Activated naive CD4-positive, alpha-beta T cell treated with anti-CD3 and anti-CD28 coated beads, Interleukin-2, amount 10 ng/mL, durations not matched to agents 7 days and 5 days (primary cell): ENCODE results near the gene HRAS.

Experiments
- CTCF ChIA-PET: fragments of 350-600 bp; sonication (Branson Sonifier 250); formaldehyde crosslinking; loops from one replicate; lab custom pipeline; 2021; ENCODE audit warnings: antibody characterized with exemption; lab: Charles Lee
- DNase-seq: peaks from one replicate; pipeline ENCODE4 v3.0.0-alpha.2; 2020
- H3K27ac Mint-ChIP-seq: one replicate; pipeline ENCODE4 v1.8.0; 2021; ENCODE audit warnings: mild to moderate bottlenecking, moderate library complexity, mixed read lengths
- H3K27me3 Mint-ChIP-seq: one replicate; pipeline ENCODE4 v1.8.0; 2021; ENCODE audit warnings: mild to moderate bottlenecking, mixed read lengths
- H3K36me3 Mint-ChIP-seq: one replicate; pipeline ENCODE4 v1.8.0; 2021; ENCODE audit warnings: mixed read lengths
- H3K4me1 Mint-ChIP-seq: one replicate; pipeline ENCODE4 v1.8.0; 2021; ENCODE audit warnings: mixed read lengths
- H3K4me3 Mint-ChIP-seq: one replicate; pipeline ENCODE4 v1.8.0; 2021; ENCODE audit warnings: mild to moderate bottlenecking, moderate library complexity, mixed read lengths
- H3K9me3 Mint-ChIP-seq: one replicate; pipeline ENCODE4 v1.8.0; 2021; ENCODE audit warnings: mixed read lengths

Gene HRAS

DNA sequence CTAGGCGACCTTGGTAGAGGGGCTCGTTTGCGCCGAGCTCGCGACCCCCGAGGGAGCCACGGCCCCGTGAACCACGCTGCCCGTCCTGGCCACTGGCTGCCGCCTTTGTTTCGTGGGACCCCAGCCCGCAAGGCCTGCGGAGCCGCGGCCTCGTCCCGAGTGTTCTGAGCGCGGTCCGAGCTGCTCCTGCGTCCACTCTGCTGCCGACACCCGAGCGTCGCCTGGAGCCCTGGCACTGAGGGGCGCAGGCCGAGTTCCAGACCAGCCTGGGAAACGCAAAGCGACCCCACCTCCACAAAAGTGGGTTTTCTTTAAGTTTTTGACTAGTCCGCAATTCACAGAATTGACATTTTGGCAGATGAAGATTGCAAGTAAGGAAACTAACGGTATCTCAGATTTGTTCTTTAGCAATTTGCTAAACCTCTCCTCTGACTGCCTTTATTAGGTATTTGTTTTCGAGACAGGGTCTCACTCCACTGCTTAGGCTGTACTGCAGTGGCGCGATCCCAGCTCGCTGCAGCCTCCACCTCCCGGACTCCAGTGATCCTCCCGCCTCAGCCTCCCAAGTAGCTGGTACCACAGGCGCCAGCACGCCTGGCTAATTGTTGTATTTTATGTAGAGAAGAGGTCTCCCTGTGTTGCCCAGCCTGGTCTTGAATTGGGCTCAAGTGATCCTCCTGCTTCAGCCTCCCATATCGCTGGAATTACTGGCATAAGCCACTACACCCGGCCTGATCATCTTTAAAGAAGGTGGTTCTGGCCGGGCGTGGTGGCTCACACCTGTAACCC, 27.5 kb downstream of the HRAS start:
- peak overlapping the region; percentile 100 for H3K27ac Mint-ChIP-seq
- peaks cover 4% of the 10 kb centered on the region for H3K27me3 Mint-ChIP-seq
- no peak for DNase-seq
- peak overlapping the region; percentile 96 for H3K4me3 Mint-ChIP-seq
- H3K36me3 Mint-ChIP-seq, result peaks cover 16% of the 10 kb centered on the region
- CTCF ChIA-PET, result interaction anchor here (1.3 to 1.5 kb wide), 2 partner anchors 9 to 11 kb away, joined by 3 read pairs; no protein-coding TSS in a partner anchor
- H3K4me1 Mint-ChIP-seq, result peaks cover 31% of the 10 kb centered on the region
- H3K9me3 Mint-ChIP-seq, result no peaks in the 10 kb centered on the region

DNA sequence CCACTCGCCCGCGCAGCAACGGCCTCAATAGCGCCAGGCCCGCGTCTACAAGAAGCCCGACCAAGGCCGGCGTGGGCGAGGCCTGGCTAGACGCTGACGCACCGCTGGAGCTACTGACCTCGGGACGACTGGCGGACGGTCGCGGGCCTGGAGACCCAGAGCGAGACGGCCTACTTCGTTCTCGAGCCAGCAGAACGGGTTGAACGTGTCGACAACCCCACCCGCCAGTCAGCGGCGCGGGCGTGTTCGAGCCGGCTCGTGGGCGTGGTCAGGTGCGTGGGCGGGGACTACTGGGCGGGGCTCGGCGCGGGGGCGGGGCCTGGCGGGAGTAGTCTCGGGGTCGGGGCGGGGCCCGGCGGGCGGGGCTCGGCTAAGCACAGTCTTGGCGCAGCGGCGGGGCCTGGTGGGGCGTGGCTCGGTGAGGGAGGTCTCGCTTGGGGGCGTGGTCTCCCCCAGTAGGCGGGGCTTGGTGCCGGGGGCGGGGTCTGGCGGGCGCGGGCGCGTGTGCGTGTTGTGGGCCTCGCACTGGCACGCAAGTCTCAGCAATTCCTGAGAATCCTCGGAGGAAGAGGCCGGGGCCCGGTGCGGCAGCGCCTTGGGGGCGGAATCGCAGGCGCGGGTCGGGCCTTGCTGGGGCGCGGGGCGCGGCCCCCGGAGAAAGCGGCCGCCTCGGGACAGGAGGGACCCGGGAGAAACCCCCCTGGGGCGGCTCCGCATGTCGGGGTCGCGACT, 28.2 kb downstream of the HRAS start, which contains the start of gene RNH1:
Gene RNH1 (minus strand): TSS at position 248 of the 732 bp plus-strand sequence. CDS start 5,080 bp downstream, outside the sequence.
- peaks cover 16% of the 10 kb centered on the region for H3K36me3 Mint-ChIP-seq
- CTCF ChIA-PET, result interaction anchor here (1.5 kb wide), 1 partner anchor 10 kb away, joined by 3 read pairs; no protein-coding TSS in a partner anchor
- H3K4me3 Mint-ChIP-seq, result peak within 1 kb of the TSS; percentile 96
- peak within 1 kb of the TSS; percentile 100 for H3K27ac Mint-ChIP-seq
- peaks cover 4% of the 10 kb centered on the region for H3K27me3 Mint-ChIP-seq
- peak; percentile 99 for DNase-seq
- peaks cover 33% of the 10 kb centered on the region for H3K4me1 Mint-ChIP-seq
- no peaks in the 10 kb centered on the region for H3K9me3 Mint-ChIP-seq

DNA sequence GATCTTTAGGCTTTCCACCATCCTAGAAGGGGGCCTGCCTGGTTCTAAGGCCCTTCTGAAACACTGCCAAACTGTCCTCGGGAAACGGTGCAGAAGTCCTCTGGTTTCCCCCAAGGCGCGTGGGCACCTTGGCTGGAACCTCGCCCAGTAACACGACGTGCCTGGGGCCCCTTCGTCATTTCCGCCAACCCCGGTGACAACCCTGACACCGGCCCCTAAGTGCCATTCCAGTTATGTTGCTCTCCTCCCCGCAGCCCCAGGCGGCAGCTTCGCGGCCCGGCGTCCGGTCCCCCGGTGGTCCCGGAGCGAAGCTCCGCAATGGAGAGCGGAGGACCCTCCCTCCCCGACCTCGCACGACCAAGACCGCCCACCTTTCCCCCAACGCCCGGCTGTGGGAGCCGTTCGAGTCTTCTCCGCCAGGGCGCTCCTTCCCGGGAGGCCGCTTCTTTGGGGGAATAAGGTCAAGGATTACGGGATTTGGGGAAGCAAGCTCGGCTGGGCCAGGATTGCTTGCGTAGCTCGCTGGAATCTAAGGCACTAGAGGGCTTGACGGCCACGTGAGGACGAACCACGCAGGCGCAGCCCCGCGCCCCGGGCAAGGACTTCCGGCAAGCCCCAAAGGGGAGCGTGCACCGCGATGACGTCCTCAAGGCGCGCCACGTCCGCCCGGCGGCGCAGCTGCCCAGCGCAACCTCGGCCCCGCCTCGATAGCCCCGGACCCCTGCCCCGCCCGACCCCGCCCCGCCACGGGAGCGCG, 29.0 kb downstream of the HRAS start:
- Mint-ChIP-seq H3K9me3 (no peaks in the 10 kb centered on the region), H3K36me3 (peaks cover 14% of the 10 kb centered on the region), H3K4me1 (peaks cover 33% of the 10 kb centered on the region), H3K27ac (peak overlapping the region; percentile 100), H3K4me3 (peak overlapping the region; percentile 96), H3K27me3 (peaks cover 4% of the 10 kb centered on the region)
- CTCF ChIA-PET, result interaction anchor here (1.4 kb wide), 1 partner anchor 13 kb away, joined by 3 read pairs; no protein-coding TSS in a partner anchor
- DNase-seq, result peak; percentile 98

DNA sequence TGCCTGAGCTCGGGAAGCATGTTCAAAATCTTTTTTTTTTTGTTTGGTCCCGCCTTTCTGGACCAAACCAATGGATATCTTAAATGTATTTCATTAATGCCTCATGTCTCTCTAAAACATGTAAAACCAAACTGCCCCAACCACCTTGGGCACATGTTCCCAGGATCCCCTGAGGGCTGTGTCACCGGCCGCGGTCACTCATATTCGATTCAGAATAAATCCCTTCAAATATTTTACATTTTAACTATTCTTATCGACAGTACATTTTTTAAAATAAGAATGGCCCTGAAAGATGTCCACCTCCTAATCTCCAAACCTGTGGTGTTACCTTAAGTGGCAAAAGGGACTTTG, 30.4 kb downstream of the HRAS start:
- Mint-ChIP-seq H3K36me3 (peaks cover 23% of the 10 kb centered on the region), H3K27me3 (peaks cover 4% of the 10 kb centered on the region), H3K27ac (peak overlapping the region; percentile 100), H3K9me3 (no peaks in the 10 kb centered on the region), H3K4me1 (peaks cover 33% of the 10 kb centered on the region), H3K4me3 (peak overlapping the region; percentile 96)
- CTCF ChIA-PET, result interaction anchor here (1.6 kb wide), 1 partner anchor 13 kb away, joined by 4 read pairs; no protein-coding TSS in a partner anchor
- no peak for DNase-seq

DNA sequence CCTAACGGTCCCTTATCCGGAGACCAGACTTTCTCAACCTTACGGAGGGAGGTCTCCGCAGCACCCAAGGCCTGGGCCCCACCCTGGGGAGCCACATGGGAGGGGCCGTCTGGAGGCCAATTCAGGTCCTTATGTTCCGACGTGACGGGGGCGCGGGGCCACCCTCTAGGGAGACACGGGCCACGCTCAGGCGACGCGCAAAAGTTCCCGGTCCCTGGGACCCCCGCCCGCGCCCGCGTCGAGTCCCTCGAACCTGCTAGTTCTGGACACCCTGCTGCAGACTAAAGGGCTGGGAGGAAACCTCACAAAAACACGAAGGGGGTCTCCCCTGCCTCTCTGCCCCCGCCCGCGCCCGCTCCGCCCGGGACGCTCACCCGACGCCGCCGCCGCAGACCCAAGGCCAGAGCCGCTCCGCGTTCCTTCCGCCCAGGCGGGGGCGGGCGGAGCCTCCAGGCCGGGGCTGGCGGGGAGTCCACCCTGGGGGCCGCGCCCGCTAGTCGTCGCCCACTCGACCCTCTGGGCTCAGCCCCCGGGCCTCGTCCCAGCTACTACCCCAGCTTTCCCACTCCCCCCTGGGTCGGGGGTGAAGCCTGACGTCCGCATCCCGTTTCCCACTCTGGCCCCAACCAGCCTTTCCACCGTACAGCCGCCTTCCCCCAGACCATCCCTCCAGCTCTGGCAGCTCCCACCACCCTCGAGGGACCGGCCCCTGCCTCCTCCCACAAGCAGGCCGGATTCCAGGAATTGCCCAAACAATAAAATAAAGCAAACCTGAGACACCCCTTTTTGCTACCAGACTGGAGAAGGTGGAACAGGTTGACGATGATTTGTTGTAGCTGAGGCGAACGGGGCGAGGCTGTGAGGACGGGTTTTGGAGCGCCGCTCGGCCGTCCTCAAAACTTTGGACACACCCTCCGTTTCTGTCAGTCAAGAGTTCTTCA, 31.1 kb downstream of the HRAS start:
- Mint-ChIP-seq H3K36me3 (peaks cover 21% of the 10 kb centered on the region), H3K27me3 (peaks cover 4% of the 10 kb centered on the region), H3K27ac (peak overlapping the region; percentile 76), H3K4me1 (peaks cover 30% of the 10 kb centered on the region), H3K9me3 (no peaks in the 10 kb centered on the region), H3K4me3 (peak overlapping the region; percentile 59)
- CTCF ChIA-PET, result interaction anchor here (1.6 kb wide), 1 partner anchor 13 kb away, joined by 4 read pairs; no protein-coding TSS in a partner anchor
- peak; percentile 36 for DNase-seq

DNA sequence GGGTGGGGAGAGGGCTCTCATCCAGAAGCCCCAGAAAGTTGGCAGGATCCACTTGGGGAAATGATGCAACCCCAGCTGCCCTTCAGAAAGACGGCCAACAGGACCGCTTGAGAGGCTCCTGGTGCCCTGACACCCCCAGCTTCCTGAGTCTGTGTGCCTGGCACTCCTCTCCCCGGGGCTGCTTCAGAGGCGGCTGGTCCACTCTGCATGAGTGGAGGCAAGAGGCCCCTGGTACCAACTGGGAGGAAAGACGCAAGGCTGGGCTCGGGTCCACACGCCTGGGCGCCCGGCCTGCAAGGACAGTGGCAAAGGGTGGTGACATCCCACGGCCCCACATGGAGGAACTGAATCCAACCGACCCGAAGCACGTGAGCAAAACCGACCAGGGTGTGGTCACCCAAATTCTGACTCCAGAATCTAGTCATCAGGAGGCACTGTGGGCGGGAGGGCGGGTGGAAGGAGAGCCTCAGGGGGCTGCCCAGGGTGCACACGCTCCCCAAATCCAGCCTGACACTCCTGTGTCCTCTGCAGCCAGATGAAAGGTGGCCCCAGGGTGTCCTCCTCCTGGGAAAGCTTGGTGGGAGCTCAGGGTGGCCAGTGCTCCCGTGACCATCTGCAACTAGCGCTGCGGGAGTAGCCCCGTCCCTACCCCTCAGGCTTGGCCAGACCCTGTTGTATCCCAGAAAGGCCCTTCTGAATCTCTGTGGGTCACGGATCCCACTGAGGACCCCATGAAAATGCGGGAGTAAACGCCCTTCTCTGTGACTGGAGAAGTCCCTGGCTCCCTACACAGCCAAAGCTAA, 32.0 kb downstream of the HRAS start:
- Mint-ChIP-seq H3K4me1 (peaks cover 30% of the 10 kb centered on the region), H3K27ac (no peak overlapping the region)

DNA sequence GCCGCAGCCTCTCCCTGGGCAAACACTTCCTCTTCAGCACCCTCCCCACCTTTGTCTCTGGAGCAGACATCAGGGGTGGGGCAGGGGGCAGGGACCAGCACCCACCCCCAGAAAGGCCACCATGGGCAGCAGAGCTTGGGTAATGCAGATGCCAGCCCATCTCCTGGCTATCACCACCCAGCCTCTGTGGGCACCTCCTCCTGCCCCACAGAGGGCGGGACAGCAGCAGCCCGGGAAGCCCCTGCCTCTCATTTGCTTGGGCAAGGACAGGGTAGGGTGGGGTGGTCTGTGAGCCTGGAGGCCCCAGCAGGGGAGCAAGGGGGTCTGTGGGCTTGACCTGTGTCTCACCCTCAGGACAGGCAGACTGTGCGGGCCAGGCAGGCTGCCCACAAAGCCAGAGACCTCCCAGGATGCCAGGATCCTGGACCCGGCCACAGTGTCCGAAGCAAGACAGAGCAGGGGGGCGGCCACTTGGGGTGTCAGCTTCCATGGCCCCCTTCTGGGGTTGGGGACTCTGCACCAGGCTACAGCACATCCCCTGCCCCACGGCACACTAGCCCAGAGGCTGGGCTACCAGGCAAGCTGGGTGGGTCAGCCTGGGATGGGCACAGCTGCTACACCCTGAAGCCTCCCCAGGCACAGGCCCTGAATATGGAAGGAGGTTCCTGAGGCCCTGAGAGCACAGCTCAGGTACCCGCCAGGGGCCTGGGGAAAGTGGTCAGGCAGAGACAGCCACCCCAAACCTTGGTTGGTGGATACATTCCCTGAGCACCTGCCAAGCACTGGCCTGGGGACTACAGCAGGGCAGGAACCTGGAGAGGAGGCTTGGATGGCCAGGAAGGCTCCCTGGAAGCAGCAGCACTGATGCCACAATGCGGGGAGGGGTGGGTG, 32.8 kb downstream of the HRAS start:
- peaks cover 4% of the 10 kb centered on the region for H3K27me3 Mint-ChIP-seq
- CTCF ChIA-PET, result interaction anchor here (0.6 kb wide), 1 partner anchor 53 kb away, joined by 3 read pairs; no protein-coding TSS in a partner anchor
- no peak for DNase-seq
- H3K4me3 Mint-ChIP-seq, result no peak overlapping the region
- no peaks in the 10 kb centered on the region for H3K9me3 Mint-ChIP-seq
- H3K36me3 Mint-ChIP-seq, result peaks cover 29% of the 10 kb centered on the region
- peaks cover 25% of the 10 kb centered on the region for H3K4me1 Mint-ChIP-seq
- no peak overlapping the region for H3K27ac Mint-ChIP-seq

More for the DNA sequence above, 32.0 kb downstream of the HRAS start:
- no peaks in the 10 kb centered on the region for H3K9me3 Mint-ChIP-seq
- CTCF ChIA-PET, result no interaction called here
- DNase-seq, result no peak
- peaks cover 4% of the 10 kb centered on the region for H3K27me3 Mint-ChIP-seq
- H3K36me3 Mint-ChIP-seq, result peaks cover 24% of the 10 kb centered on the region
- H3K4me3 Mint-ChIP-seq, result no peak overlapping the region

DNA sequence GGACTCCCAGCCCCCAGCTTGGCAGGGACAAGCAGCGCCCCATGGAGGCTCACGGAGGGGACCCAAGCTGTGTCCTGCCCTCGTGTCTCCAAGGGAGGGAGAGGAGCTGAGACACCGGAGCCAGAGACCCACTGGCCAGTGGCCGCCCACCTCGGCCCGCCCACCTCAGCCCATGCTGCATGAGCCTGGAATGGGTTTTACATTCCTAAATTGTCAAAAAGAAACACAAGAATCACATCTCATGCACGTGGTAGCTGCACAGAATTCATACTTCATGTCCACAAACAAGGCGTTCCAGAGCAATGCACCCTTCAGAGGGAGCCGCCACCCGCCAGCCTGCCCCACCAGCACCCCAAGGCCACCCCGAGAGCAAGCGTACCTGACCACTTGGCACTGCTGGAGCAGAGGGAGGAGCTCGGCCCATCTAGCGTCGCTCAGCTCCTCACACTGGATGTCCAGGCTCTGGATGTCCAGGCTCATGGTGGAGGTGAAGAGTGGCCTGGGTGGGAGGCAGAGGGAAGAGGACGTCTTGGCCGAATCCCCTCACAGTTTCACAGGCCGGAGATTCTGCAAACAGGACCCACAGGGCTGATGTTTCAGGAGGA, 33.6 kb downstream of the HRAS start:
- no peak for DNase-seq
- H3K9me3 Mint-ChIP-seq, result no peaks in the 10 kb centered on the region
- H3K27ac Mint-ChIP-seq, result no peak overlapping the region
- H3K36me3 Mint-ChIP-seq, result peaks cover 36% of the 10 kb centered on the region
- peaks cover 30% of the 10 kb centered on the region for H3K4me1 Mint-ChIP-seq
- H3K27me3 Mint-ChIP-seq, result peaks cover 4% of the 10 kb centered on the region
- H3K4me3 Mint-ChIP-seq, result no peak overlapping the region
- CTCF ChIA-PET, result interaction anchor here (1.0 kb wide), 1 partner anchor 17 kb away, joined by 3 read pairs; no protein-coding TSS in a partner anchor

DNA sequence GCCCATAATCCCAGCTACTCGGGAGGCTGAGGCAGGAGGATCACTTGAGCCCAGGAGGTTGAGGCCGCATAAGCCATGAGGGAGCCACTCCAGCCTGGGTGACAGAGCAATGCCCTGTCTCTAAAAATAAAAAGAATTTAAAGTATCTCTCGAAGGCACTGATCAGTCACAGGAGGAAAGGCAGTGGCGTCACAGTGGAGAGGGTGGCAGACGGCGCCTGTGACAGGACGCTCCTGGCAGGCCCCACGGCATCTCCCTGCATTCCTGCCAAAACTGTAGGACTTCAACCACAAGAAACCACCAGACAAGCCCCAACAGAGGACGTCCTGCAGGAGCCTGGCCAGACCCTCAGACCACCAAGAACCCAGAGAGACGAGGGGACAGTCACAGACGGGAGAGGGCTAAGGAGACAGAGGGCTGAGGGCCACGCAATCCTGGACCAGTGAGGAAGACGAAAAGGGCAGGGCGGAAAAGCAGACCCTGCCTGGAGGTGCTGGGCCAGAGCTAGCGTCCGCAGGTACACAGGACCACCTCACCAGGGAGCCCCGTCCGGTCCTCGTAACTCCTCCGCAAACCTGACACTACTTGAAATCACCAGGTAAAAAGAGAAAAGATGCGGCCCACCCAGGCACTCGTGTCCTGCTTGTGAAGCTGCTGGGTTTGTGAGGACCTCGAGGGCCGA, 34.2 kb downstream of the HRAS start:
- H3K27ac Mint-ChIP-seq, result peak overlapping the region; percentile 49
- DNase-seq, result no peak
- H3K27me3 Mint-ChIP-seq, result no peaks in the 10 kb centered on the region
- peaks cover 29% of the 10 kb centered on the region for H3K4me1 Mint-ChIP-seq
- peaks cover 34% of the 10 kb centered on the region for H3K36me3 Mint-ChIP-seq
- H3K4me3 Mint-ChIP-seq, result no peak overlapping the region
- CTCF ChIA-PET, result interaction anchor here (1.0 kb wide), 1 partner anchor 18 kb away, joined by 3 read pairs; no protein-coding TSS in a partner anchor
- no peaks in the 10 kb centered on the region for H3K9me3 Mint-ChIP-seq

DNA sequence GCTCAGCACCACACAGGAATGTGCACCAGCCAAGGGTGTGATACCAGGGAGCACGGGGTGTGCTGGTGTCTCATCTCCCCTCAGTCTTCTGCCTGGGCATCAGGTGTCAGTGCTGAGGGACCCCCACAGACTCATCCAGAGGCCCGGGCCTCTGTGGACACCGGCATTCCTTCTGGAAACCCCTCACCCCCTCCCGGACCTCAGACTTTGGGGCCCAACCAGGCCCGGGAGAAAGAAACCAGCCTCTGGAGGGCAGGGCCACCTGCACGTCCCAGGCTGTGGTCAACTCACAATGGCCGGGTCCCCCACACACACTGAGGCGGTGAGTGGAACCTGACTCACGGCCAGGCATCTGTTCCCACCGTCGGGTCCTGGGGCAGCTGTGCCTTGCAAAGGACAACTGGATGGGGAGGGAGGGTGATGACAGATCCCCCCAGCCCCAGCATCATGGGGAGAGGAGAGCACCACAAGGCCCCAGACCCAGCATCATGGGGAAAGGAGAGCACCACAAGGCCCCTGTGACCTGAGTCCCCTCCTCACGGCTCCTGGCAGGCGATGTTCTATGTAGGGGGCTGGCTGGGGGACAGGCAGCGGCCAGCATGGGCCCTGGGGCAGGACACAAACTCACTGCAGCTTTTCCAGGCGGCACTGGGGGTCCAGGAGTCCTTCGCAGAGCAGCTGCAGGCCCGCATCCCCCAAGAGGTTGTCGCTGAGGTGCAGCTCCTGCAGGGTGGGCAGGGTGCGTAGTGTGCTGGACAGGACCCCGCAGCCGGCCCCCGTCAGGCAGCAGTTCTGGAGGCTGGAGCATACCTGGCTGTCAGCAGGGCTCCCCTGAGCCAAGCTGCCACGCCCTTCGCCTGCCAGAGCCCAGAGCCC, 35.9 kb downstream of the HRAS start:
- Mint-ChIP-seq H3K27me3 (no peaks in the 10 kb centered on the region), H3K27ac (no peak overlapping the region), H3K36me3 (peaks cover 40% of the 10 kb centered on the region), H3K4me3 (no peak overlapping the region), H3K4me1 (peaks cover 14% of the 10 kb centered on the region), H3K9me3 (no peaks in the 10 kb centered on the region)
- DNase-seq, result no peak
- CTCF ChIA-PET, result interaction anchor here (0.8 kb wide), 1 partner anchor 23 kb away, joined by 3 read pairs; no protein-coding TSS in a partner anchor
